Measurements from ENCODE around the gene ADAM29. TPM values are rescaled to one million over a fixed set of nuclear protein-coding genes. Genes with fewer than 3 reads are reported as not detected.

The ADAM29 gene
- total and polyA plus RNA-seq, 2 of the 8 experiments (the other 6 are each of a cell fraction or from before 2014, with no cell fraction given) = 0.03 TPM; not detected in 1

DNA sequence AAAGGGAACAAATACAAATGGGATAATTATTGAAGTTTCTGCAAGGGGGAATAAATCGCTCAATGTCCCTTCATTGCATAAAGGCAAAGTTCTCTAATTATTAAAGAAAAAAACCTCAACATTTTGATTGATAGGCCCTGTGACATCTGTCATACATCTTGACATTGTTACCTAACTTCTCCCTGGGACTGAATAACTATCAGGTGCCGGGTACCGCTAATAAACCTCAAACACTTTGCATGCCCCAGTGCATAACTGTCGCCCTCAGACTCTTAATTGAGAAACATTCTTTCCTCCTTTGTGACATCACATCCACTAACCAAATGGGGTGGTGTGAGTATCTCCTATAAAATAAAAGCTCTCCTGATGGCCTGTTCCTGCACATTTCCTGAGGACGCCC is at the start of gene ADAM29 (continued):
- TF ChIP-seq, protein P1, sequence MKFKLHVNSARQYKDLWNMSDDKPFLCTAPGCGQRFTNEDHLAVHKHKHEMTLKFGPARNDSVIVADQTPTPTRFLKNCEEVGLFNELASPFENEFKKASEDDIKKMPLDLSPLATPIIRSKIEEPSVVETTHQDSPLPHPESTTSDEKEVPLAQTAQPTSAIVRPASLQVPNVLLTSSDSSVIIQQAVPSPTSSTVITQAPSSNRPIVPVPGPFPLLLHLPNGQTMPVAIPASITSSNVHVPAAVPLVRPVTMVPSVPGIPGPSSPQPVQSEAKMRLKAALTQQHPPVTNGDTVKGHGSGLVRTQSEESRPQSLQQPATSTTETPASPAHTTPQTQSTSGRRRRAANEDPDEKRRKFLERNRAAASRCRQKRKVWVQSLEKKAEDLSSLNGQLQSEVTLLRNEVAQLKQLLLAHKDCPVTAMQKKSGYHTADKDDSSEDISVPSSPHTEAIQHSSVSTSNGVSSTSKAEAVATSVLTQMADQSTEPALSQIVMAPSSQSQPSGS (IDR thresholded peaks at IDR 0.05; ENCODE audit: low read length) = no peak
- TF ChIP-seq CBX8 (IDR thresholded peaks at IDR 0.05; ENCODE audit: borderline replicate concordance, low read depth, low read length) (no peak), RNF2 (IDR thresholded peaks at IDR 0.05; ENCODE audit: borderline replicate concordance, low read depth, low read length, missing control alignments, poor library complexity, severe bottlenecking) (no peak), TAF1 (IDR thresholded peaks at IDR 0.05; ENCODE audit: low read depth, low read length) (no peak), POLR2AphosphoS5 (IDR thresholded peaks at IDR 0.05; ENCODE audit: low read depth, low read length) (no peak)

Measured in H1 (cell line).